ACHN (cell line): Measurements from ENCODE around the gene CENPN.

ENCODE experiments used
- DNase-seq: peaks from one replicate; pipeline ENCODE4 v3.0.0-alpha.2; 2015
- in situ Hi-C: cut with HindIII; loops from 2 replicates; pipeline ENCODE4 v1.10.0; 2017; ENCODE audit warnings: low sequenced_read_pairs, low pct_ligation_motif_present, low pct_unique_long_range_greater_than_20kb

Gene CENPN

GRCh38 chr16:81006813-81007695 is at the start of gene CENPN, which contains the start of gene CMC2:
TSS of gene CENPN (plus strand) at chr16:81007214. CDS start at chr16:81011940, 4,726 bp downstream.
TSS of gene CMC2 (minus strand) at chr16:81006885. CDS start at chr16:80997394, 9,491 bp downstream.
- in situ Hi-C loops = no loop called here
- peak; percentile 99 for DNase-seq

GRCh38 chr16:80958284-80958683 is 48.7 kb upstream of the CENPN start:
- DNase-seq = no peak
- in situ Hi-C loops = no loop called here

DNA sequence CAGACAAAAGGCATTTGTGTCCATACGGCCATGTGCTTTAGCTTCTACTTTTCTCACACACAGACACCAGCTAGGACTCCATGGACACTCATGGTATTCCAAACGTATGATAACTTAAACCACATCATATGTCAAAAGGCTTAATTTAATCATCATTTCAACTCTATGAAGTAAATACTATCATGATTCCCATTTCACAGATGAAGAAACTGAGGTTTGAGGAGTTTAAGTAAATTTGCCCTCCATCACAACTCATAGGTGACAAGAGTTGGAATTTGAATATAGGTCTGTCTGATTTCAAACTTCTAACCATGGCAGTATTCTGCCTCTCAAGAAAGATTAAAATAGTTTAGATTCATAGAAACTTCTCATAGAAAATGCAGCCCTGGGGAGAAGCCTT is 44.1 kb upstream of the CENPN start:
- in situ Hi-C loops = no loop called here
- no peak for DNase-seq

DNA sequence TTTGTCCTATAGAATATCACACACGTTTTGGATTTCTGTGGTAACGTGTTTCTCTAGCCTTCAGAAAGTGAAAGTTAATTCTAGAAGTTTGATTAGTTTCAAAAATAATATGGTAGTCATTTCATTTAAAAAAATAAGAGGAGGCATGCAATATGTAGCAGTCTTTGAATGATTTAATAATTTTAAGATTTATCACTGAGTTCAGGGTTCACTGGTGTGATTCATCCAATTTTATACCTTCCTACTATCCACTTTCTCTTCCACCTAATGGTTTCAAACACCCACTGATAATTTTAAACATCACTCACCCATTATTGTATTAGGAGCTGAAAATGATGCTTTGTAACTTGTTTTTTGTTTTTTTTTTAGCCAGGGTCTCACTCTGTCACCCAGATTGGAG is 42.7 kb upstream of the CENPN start:
- no peak for DNase-seq
- in situ Hi-C loops = no loop called here

- no peak for DNase-seq
- in situ Hi-C loops = no loop called here
Measured at GRCh38 chr16:80966617-80967016, 40.4 kb upstream of the CENPN start.

DNA sequence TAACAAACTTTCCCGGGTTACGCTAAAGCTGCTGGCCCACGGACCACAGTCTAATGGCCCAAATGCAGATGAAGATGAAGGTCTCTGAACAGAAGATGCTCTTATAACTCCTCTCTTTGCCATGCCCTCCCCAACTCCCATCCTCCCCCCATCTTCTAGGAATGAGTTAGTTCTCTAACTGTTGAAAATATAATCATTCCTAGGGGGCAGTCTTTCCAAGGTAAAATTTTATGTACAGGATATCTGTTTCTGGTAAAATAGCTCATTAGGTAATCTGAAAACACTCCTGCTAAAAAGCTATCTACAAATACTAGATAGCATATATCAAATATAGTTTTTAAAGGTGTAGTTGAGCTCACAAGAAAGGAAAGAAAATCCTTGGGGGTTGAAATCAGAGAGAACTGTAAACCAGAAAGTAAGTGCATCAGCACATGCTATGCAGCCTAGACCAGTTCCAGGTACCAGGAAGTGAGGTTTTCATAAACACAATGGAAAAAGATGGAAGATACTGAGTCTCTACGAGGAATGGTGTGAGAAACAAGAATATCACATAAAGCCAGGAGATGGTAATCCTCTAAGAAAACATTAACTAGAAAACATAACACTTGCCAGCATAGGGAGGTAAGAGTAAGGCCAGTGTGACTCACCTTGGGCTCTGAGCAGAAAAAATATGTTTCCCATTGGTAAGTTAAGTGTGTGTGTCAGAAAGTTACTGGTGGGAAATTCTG is 38.5 kb upstream of the CENPN start:
- DNase-seq = peak; percentile 95

DNA sequence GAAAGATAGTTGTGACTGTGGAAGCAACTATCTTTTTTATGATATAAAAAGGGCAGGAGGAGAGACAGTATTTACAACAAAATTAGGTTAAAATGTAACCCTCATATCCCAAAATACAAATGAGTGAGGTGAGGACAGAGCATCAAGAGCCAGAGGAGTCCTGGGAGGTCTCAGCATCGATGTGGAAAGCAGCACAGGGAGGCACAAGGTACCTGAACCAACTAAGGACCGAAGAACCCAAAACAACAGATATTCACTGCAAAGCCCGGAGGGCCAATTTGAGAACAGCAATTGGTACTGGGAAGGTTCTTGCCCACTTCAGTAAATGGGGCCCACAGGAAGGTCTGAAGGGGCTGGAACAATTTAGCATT is 37.9 kb upstream of the CENPN start:
- no peak for DNase-seq
- in situ Hi-C loops = no loop called here

More for the DNA sequence above, 38.5 kb upstream of the CENPN start:
- in situ Hi-C loops = no loop called here

DNA sequence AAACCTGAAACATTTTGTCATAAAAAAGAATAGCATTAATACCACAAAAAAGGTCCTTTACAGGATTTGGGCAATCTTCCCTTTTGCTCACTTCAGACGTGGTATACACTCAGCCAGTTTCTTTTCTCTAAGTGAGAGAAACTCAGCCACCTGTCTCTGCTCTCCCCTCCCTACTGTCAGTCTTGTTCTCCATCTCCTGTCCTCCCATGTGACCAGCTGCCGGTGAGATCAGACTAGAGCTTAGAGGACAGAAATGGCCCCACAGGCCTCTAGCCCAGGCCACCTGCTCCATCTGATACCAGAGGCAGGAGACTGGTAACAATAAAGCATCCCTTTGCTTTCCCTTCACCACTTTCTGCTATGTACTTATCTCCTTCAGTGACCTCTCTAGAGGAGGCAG is 35.2 kb upstream of the CENPN start:
- DNase-seq = no peak
- in situ Hi-C loops = no loop called here

GRCh38 chr16:80972611-80973010 is 34.4 kb upstream of the CENPN start:
- in situ Hi-C loops = no loop called here
- no peak for DNase-seq

DNA sequence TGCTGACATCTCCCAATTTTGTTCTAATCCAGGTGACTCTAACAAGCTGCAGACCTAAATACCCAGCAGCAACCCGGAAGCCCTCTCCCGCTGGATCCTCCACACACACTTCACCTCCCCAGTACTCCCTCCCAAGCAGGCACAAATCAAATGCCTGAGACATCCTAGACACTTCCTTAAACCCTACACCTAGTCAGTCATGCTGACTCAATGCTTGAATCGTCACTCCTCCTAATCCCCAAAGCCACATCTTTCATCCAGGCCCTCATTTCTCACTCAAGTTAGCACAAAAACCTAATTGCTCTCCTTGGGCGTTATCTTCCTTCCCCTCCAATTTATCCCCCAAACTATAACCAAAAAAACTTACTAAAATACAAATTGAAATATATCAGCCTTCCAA is 33.0 kb upstream of the CENPN start:
- DNase-seq = no peak
- in situ Hi-C loops = no loop called here

DNA sequence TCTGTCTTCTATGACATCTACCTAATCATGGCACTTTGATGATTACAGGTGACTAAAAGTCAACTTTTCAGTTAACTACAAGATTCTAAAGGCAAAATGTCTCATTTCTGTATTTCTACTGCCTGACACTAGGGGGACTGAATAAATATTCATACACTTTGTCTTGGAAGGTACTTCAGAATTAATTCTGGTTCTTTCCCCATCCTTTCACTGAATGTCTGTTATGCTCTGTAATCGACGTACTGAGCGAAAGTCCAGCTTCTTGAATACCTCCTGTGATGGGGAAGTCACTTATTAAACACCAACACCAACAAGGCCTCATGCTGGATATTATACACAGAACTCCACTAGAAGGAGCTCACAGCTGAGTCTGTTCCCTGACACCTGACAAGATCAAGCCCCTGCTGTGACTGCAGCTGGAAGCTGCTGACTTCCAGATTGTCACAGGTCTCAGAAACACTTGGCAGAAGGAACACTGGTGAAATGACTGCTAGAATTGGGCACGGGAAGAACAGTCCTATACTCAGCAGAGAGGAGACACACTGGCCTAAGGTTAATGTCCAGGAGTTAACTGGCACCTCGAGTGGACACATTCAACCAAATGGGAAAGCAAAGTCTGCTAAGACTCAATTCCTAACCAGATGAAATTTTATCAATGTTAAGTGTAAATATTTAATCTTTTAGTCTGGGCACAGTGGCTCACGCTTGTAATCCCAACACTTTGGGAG is 32.2 kb upstream of the CENPN start:
- DNase-seq = no peak
- in situ Hi-C loops = no loop called here

DNA sequence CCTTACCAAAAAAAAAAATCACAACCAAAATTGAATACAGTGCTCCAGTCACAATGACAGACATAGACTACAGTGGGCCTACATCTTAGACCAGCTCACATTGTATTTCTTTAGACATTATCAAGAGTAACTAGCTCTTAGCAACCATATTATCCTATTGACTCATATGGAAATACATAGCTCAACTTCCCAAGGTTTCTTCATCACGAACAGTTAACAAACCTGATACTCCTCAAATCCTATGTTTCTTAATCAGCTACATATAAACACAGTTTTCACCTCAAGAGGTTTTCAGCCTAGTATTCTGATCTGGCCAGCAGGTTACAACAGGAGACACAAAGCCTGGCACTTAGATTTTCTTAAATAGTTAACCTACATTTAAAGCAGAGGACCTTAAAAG is 30.1 kb upstream of the CENPN start:
- in situ Hi-C loops = no loop called here
- no peak for DNase-seq

DNA sequence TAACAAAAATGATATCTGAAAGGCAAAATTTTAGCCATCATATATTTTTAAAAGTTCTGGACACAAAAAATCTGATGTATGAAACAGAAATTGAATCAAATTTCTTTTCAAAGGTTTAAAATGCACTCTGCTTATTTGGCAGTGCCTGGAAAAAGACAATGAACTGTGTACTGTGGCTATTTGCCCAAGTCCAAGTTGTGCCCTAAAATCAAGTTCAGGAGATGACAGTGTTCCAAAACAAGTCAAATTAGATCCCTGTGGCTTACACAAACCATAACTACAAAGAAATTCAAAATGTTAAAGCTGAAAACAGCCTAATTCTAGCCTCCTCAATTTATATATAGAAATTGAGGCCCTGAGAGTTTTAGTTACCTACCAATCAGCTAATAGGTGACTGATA is 25.9 kb upstream of the CENPN start:
- DNase-seq = no peak
- in situ Hi-C loops = no loop called here

- no peak for DNase-seq
- in situ Hi-C loops = no loop called here
Measured at GRCh38 chr16:80982646-80983045, 24.4 kb upstream of the CENPN start.

DNA sequence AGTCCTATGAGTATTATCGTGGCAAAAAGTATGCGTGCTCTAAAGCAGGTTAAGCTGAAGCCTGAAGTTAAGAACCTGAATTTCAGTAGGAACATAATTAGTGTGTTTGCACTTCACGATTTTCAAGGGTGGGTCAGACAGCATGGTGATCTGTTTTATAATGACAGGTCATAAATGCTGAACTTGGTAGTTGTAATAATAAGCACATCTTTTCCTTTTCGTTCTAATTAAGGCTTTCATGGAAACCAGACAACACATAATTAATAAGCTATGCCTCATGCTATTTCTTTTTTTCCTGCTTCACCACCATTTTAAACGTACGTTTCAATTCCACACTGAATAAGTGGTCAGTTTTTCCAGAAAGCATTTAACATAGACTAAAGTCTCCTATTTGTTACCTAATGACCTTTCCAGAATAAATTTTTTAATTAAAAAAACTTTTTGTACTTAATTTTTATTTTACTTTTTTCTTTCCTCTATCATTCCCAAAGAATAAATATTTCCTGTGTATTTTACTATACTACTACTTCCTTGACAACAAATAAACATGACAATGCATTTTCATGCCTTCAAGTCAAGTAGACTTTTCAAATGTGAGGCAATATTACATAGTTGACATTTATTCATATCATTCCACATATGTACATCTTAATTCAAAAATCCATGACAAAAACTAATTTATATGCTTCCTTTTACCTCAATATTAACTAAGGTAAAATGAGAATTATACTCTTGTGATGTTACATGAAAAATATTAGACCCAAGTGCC is 22.7 kb upstream of the CENPN start:
- in situ Hi-C loops = no loop called here
- no peak for DNase-seq

GRCh38 chr16:80985611-80986010 is 21.4 kb upstream of the CENPN start:
- in situ Hi-C loops = no loop called here
- no peak for DNase-seq

GRCh38 chr16:80986557-80986956 is 20.5 kb upstream of the CENPN start:
- in situ Hi-C loops = no loop called here
- DNase-seq = no peak

- no peak for DNase-seq
- in situ Hi-C loops = no loop called here
Measured at GRCh38 chr16:80988756-80989155, 18.3 kb upstream of the CENPN start.

- no peak for DNase-seq
- in situ Hi-C loops = no loop called here
Measured at GRCh38 chr16:80989801-80990200, 17.2 kb upstream of the CENPN start.
